Aorta (tissue), 5 donors: Measurements from ENCODE around the gene SLC39A11. TPM values are rescaled to one million over a fixed set of nuclear protein-coding genes. Genes with fewer than 3 reads are reported as not detected.

Experiments
- ATAC-seq: fragments of 200-7000 bp; cut with Tn5 transposase; one replicate; pipeline ENCODE4 v1.9.1; 2022; ENCODE audit warnings: moderate library complexity; ENCODE audit not compliant: low FRiP score
- DNase-seq, 2 donors: peaks; one replicate each; pipeline ENCODE4 v3.0.0-alpha.2; 2020
- H3K27ac ChIP-seq, 2 donors: one replicate each; pipeline ENCODE4 v1.5.1; 2013; ENCODE audit warnings: low read length in 2 of 2, mild to moderate bottlenecking in 2 of 2, moderate library complexity in 2 of 2, control low read depth in 1 of 2, inconsistent platforms in 1 of 2, low read depth in 1 of 2
- H3K27me3 ChIP-seq, 2 donors: one replicate each; pipeline ENCODE4 v1.6.1; 2013; ENCODE audit warnings: control low read depth in 1 of 2, low read length in 1 of 2, mild to moderate bottlenecking in 1 of 2, moderate library complexity in 1 of 2; ENCODE audit not compliant: insufficient read depth in 2 of 2, control insufficient read depth in 1 of 2
- H3K36me3 ChIP-seq, 2 donors: one replicate each; pipeline ENCODE4 v1.6.1; 2013; ENCODE audit warnings: control low read depth in 1 of 2, low read length in 1 of 2, mild to moderate bottlenecking in 1 of 2; ENCODE audit not compliant: insufficient read depth in 2 of 2, control insufficient read depth in 1 of 2
- H3K4me1 ChIP-seq, 2 donors: one replicate each; pipeline ENCODE4 v1.6.1; 2013; ENCODE audit warnings: low read length in 2 of 2, control low read depth in 1 of 2, mild to moderate bottlenecking in 1 of 2, moderate library complexity in 1 of 2; ENCODE audit not compliant: insufficient read depth in 2 of 2, control insufficient read depth in 1 of 2
- H3K4me3 ChIP-seq, 2 donors: one replicate each; pipeline ENCODE4 v1.5.1; 2013; ENCODE audit warnings: low read length in 2 of 2, control low read depth in 1 of 2, mild to moderate bottlenecking in 1 of 2
- H3K9me3 ChIP-seq: one replicate; pipeline ENCODE4 v1.6.1; 2013; ENCODE audit warnings: mild to moderate bottlenecking, low read length; ENCODE audit not compliant: control insufficient read depth
- WGBS, 2 donors: extraction: QIAGEN DNeasy Blood & Tissue Kit; methylation state at CpG; one replicate each; pipeline ENCODE4 v1.1.7; 2013; 5-methylcytosine and 5-hydroxymethylcytosine counted together
- intact Hi-C, 2 donors: fragments of 100-400 bp; cut with DNase I; formaldehyde crosslinking; loops; one replicate each; pipeline versions ENCODE4 v1.14.2 to v1.15.0; 2022
- polyA plus RNA-seq, 2 donors: library from polyadenylated mRNA; stranded (reverse); fragments of 200-250 nt; gene quantifications; one replicate each; pipeline ENCODE4 v1.2.3, GENCODE V29; 2013
- total RNA-seq, 2 donors: library from RNA; stranded (reverse); fragmentation: NEBNext Ultra II Directional; extraction: Animal tissue kit (Norgen Biotek cat#: 25700); gene quantifications; one replicate each; pipeline ENCODE4 v1.2.1, GENCODE V29; 2021
- donor health status: healthy with polysubstance abuse.
- donor health status: Bipolar disorder and iron deficiency.
- donor health status: DM: no; HTN: no; CAD: no.
- donor health status: DM: no; HTN: no; CAD: no.
- donor health status: DM: yes; HTN: yes; CAD: no.

SLC39A11 gene
- total and polyA plus RNA-seq, 4 donors, result 9.3 to 31.8 (median 17.5) TPM

DNA sequence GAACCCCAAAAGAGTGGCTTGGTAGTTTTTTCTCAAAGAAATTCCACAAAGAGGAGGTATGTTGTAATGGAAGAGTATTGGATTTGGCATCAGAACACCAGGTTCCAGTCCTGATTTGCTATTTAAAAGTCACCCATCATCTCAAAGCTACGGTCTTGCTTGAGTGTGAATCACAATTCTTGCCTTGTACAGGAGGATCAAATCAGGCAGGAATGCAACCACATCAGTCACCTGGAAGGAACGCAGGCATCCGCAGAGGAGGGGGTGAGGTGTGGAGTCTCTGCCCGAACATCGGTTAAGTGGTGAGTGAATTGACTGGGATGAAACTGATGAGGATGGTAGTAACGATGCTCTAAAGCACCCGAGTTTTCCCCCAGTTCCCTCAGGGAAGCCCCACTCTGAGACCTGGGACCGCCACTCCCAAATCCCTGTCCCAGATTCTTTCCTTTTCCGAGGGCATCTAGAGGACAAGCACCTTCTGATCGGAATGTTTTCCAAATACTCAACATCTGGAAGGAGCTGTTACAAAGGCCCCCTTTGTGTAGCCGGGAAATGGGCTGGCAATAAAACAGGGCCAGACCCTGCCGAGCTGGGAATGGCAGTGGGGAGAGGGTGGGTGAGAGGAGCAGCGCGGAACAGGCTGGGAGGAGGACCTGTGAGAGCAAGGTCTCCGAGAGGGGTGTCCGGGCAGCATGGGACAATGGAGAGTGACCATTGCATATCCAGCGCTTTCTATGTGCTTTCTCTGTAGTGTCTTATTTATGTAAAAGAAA, 469.6 kb downstream of the SLC39A11 start:
- no peaks in the 10 kb centered on the region for H3K4me1 ChIP-seq
- ATAC-seq (no peak), DNase-seq (no peak)
- no peaks in the 10 kb centered on the region for H3K9me3 ChIP-seq
- H3K36me3 ChIP-seq, result no peaks in the 10 kb centered on the region
- 23% methylated on average over 17 of the region's 17 CpGs for WGBS, 2 donors
- H3K27ac ChIP-seq, result no peak overlapping the region
- no peaks in the 10 kb centered on the region for H3K27me3 ChIP-seq
- intact Hi-C loops, result no loop called here
- no peak overlapping the region for H3K4me3 ChIP-seq

DNA sequence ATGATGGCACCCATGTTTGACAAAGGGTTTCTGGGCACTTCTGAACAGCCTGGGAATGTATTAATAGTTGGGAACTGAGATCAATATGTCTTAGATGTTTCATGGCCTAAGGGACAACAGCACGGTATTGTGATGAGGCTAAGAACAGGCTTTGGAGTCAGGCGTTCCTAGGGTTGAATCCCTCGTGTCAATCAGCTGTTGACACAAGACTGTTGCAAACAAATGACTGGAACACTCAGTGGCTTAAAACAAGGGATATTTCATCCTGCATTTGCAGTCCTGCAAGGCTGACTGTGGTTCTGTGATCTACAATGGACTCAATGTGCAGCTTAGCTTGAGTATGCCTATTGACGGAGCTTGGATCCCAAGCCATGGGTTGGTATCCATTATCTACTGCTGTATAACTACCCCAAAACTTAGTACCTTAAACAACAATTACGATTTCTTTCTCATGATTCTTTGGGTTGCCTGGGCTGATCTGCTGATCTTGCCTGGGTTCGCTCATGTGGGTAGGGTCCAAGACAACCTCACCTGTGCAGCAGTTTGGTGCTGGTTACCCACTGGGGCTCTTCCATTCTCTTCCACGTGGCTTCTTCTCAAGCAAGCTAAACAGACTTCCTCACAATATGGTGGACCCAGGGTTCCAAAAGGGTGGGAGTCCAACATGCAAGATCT, 472.4 kb downstream of the SLC39A11 start:
- no peak for DNase-seq
- Histone ChIP-seq H3K27me3 (no peaks in the 10 kb centered on the region), H3K4me1 (no peaks in the 10 kb centered on the region), H3K9me3 (no peaks in the 10 kb centered on the region), H3K36me3 (no peaks in the 10 kb centered on the region), H3K27ac (no peak overlapping the region), H3K4me3 (no peak overlapping the region)
- intact Hi-C loops, result no loop called here
- 81 to 84% methylated on average over 7 of the region's 7 CpGs for WGBS, 2 donors
- no peak for ATAC-seq

DNA sequence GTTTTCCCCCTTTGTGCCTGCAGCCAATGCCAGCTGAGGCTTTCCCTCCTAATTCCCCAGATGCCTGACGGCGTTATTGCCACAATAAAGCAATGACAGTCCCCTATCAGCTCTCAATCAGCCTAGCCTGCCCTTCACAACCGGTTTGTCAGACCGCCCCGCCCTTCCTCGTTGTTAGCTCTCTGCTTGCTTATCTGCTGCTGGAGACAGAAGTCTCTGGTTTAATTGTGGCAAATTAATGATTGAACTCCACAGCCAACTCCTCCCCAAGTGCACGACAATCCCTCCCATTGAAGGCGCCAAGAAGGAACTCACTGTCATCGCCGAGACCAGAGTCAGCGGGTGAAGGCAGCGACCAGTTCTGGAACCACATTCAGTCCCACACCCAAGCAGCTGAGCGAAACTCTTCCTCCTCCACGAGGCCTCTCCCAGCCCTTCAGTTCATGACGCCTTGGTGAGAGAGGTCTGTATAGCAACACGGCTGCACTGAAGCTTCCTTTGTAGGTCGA, 474.4 kb downstream of the SLC39A11 start:
- intact Hi-C loops, result no loop called here
- no peaks in the 10 kb centered on the region for H3K27me3 ChIP-seq

DNA sequence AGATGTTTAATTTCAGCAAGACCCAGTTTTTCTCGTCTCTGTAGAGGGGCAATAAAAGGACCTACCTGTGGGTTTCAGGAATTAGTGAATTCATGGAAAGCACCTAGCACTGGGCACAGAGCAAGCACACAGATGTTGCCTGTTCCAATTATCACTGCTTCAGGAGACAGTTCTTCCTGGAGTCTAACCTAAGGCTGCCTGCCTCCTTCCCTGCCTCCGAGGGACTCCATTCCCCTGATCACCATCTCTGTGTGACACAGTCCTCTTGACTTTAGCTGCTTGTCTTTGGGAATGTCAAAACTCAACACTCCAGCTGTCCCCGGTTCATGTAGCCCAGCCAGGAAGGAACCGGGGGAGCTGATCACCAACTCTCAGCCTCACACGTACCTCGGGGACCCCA, 474.9 kb downstream of the SLC39A11 start:
- DNase-seq (no peak), ATAC-seq (no peak)
- H3K9me3 ChIP-seq, result no peaks in the 10 kb centered on the region
- WGBS, 2 donors, result 53 to 65% methylated on average over 6 of the region's 6 CpGs
- H3K27me3 ChIP-seq, result no peaks in the 10 kb centered on the region
- no peak overlapping the region for H3K27ac ChIP-seq
- intact Hi-C loops, result no loop called here
- no peaks in the 10 kb centered on the region for H3K4me1 ChIP-seq
- H3K4me3 ChIP-seq, result no peak overlapping the region
- no peaks in the 10 kb centered on the region for H3K36me3 ChIP-seq

More for the DNA sequence above, 474.4 kb downstream of the SLC39A11 start:
- H3K9me3 ChIP-seq, result no peaks in the 10 kb centered on the region
- H3K27ac ChIP-seq, result no peak overlapping the region
- no peaks in the 10 kb centered on the region for H3K36me3 ChIP-seq
- no peak overlapping the region for H3K4me3 ChIP-seq
- WGBS, 2 donors, result 20 to 24% methylated on average over 17 of the region's 17 CpGs
- no peaks in the 10 kb centered on the region for H3K4me1 ChIP-seq
- DNase-seq (no peak), ATAC-seq (no peak)

DNA sequence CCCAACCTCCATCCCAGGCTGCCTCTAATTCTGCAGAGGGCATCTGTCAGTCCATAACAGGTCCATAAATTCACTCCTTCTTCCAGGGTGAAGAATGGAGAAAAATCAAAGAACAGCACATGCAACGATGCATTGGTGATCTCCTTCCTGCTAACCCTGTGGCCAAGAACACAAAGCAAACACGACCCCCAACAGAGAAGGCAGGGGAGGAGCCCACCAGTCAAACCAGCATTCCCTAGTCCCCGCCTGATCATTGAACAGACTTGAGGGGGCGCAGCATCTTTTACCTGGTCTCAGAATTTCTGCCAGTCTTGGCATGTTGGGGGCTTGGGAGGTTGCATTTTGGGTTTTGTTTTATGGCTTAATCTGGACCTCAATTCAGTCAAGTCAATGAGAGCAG, 476.0 kb downstream of the SLC39A11 start:
- no peaks in the 10 kb centered on the region for H3K9me3 ChIP-seq
- intact Hi-C loops, result no loop called here
- H3K27ac ChIP-seq, result no peak overlapping the region
- H3K36me3 ChIP-seq, result no peaks in the 10 kb centered on the region
- 51 to 53% methylated on average over 4 of the region's 4 CpGs for WGBS, 2 donors
- no peaks in the 10 kb centered on the region for H3K27me3 ChIP-seq
- H3K4me3 ChIP-seq, result no peak overlapping the region
- H3K4me1 ChIP-seq, result no peaks in the 10 kb centered on the region
- ATAC-seq (no peak), DNase-seq (no peak)

DNA sequence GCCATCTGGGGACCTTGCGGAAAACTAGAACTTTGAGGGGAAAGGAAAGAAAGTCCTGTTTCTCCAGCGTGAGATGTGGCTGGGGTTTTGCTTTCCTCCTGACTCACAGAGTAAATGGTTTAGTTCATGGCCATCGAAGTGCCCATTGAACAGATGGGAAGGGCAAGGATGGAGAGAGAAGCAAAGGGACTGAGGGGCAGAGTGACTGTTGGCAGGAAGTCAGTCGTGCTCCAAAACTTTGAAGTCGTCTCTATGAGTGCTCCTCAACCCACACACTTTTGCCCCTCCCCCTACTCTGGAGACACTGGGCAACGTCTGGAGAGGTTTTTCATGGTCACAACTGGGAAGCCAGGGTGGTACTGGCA, 476.9 kb downstream of the SLC39A11 start:
- no peaks in the 10 kb centered on the region for H3K9me3 ChIP-seq
- no peak overlapping the region for H3K4me3 ChIP-seq
- intact Hi-C loops, result no loop called here
- 33 to 40% methylated on average over 6 of the region's 6 CpGs for WGBS, 2 donors
- DNase-seq (no peak), ATAC-seq (no peak)
- no peaks in the 10 kb centered on the region for H3K27me3 ChIP-seq
- no peak overlapping the region for H3K27ac ChIP-seq
- H3K36me3 ChIP-seq, result no peaks in the 10 kb centered on the region
- no peaks in the 10 kb centered on the region for H3K4me1 ChIP-seq

DNA sequence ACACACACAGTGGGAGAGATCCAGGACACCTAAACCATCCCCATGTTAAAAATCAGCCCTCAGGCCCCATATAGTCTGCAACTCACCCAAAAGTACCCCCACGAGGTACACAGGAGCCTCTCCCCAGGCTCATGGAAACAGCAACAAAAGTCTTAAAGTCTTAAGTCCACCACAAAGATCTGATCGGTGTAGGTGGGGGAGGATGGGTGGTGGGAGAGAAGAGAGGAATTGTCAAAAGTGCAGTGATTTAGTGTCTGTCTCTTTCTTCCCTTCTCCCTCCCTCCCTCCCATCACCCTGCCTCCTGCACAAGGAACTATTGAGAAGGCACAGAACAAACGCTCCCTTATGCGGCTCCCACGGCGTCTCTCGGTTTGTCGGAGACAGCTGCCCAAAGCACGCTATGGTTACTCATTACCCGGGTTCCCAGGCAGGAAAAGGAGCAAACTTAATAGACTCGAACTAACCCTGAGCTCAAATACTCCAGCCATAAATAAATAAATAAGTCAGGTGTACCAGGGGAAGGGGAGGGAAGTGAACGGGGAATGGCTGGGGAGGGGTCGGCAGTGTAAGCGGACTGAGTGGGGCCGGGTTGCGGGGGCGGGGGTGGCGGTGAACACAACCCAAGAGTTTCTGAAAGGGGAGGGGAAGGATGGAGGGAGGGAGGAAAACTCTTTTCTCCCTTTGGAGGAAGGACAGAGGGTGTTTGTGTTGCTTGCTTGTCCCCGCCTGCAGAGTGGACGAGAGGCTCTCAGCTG, 477.4 kb downstream of the SLC39A11 start:
- Histone ChIP-seq H3K27me3 (no peaks in the 10 kb centered on the region), H3K27ac (no peak overlapping the region), H3K4me3 (no peak overlapping the region), H3K4me1 (no peaks in the 10 kb centered on the region), H3K36me3 (no peaks in the 10 kb centered on the region), H3K9me3 (no peaks in the 10 kb centered on the region)
- 10 to 13% methylated on average over 20 of the region's 20 CpGs for WGBS, 2 donors
- no peak for ATAC-seq
- intact Hi-C loops, result no loop called here
- DNase-seq, result no peak

DNA sequence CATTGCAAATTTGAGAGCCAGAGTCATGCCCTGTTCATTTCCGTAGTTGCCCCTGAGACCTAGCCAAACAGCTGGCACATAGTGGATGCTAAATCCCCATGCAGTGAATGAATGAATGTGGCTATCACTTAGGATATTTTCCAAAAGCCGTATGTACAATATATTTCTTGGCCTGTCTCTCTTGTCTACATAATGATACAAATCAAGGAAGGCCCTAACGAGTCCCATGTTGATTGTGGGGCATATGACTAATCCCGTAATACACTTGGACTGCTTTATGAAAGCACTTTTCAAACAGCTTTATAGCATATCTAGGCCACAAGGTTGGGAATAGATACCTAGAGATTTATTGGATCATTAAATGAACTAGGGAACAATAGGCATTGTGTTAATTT, 478.0 kb downstream of the SLC39A11 start:
- Histone ChIP-seq H3K27ac (no peak overlapping the region), H3K4me3 (no peak overlapping the region), H3K36me3 (no peaks in the 10 kb centered on the region), H3K9me3 (no peaks in the 10 kb centered on the region), H3K4me1 (no peaks in the 10 kb centered on the region), H3K27me3 (no peaks in the 10 kb centered on the region)
- no peak for DNase-seq
- intact Hi-C loops, result no loop called here
- no peak for ATAC-seq
- 47 to 58% methylated on average over 4 of the region's 4 CpGs for WGBS, 2 donors
